ENCODE measurements around the gene PDIA6. TPM values are rescaled to one million over a fixed set of nuclear protein-coding genes. Genes with fewer than 3 reads are reported as not detected.

The PDIA6 gene
- total and polyA plus RNA-seq, 7 experiments from 2014 or later, result 24.3 to 173 (median 49.6) TPM

- Mint-ChIP-seq H3K4me3 (no peak overlapping the region), H3K9me3 (no peaks in the 10 kb centered on the region), H3K4me1 (peaks cover 0 to 26% (median 4%) of the 10 kb centered on the region in 7 donors), H3K36me3 (peaks cover 8 to 65% (median 34%) of the 10 kb centered on the region in 5 donors), H3K27ac (peak overlapping the region in 2 of 9 donors; percentile 28 to 74), H3K27me3 (no peaks in the 10 kb centered on the region)
- CTCF ChIA-PET, result no interaction called here
- Histone ChIP-seq H3K27ac (ENCODE audit: low read depth, low read length) (no peak overlapping the region), H3K9me3 (ENCODE audit: control insufficient read depth in 2 of 3, low read length in 3 of 3) (no peaks in the 10 kb centered on the region), H3K4me1 (ENCODE audit: control insufficient read depth in 2 of 2, insufficient read depth in 2 of 2, low read length in 2 of 2) (peaks cover 0 to 6% of the 10 kb centered on the region in 2 donors), H3K4me3 (ENCODE audit: low read length) (no peak overlapping the region), H3K27me3 (ENCODE audit: control insufficient read depth in 2 of 2, insufficient read depth in 2 of 2, low read length in 2 of 2) (no peaks in the 10 kb centered on the region), H3K36me3 (ENCODE audit: control insufficient read depth in 2 of 3, insufficient read depth in 3 of 3, low read length in 3 of 3) (peaks cover 16 to 76% (median 29%) of the 10 kb centered on the region in 3 experiments)
- no peak for DNase-seq
- ATAC-seq, result no peak
- intact Hi-C loops (cut with micrococcal nuclease), result no loop called here
- POLR2A ChIA-PET, result no interaction called here
Observed at GRCh38 chr2:10793816-10794215, 18.8 kb downstream of the PDIA6 start.

GRCh38 chr2:10792660-10793400 is 19.8 kb downstream of the PDIA6 start:
- peaks cover 0 to 24% (median 0%) of the 10 kb centered on the region in 7 donors for H3K4me1 Mint-ChIP-seq
- ChIA-PET CTCF (no interaction called here), POLR2A (interaction anchor here (1.1 kb wide), 1 partner anchor 20 kb away, joined by 3 read pairs; the partner anchor contains the start of gene PDIA6)
- DNase-seq (no peak), ATAC-seq (no peak)
- Histone ChIP-seq H3K27ac (ENCODE audit: low read depth, low read length) (no peak overlapping the region), H3K4me1 (ENCODE audit: control insufficient read depth in 2 of 2, insufficient read depth in 2 of 2, low read length in 2 of 2) (peaks cover 0 to 6% of the 10 kb centered on the region in 2 donors), H3K9me3 (ENCODE audit: control insufficient read depth in 2 of 3, low read length in 3 of 3) (no peaks in the 10 kb centered on the region), H3K4me3 (ENCODE audit: low read length) (no peak overlapping the region), H3K36me3 (ENCODE audit: control insufficient read depth in 2 of 3, insufficient read depth in 3 of 3, low read length in 3 of 3) (peaks cover 16 to 81% (median 29%) of the 10 kb centered on the region in 3 experiments), H3K27me3 (ENCODE audit: control insufficient read depth in 2 of 2, insufficient read depth in 2 of 2, low read length in 2 of 2) (no peaks in the 10 kb centered on the region)
- no peaks in the 10 kb centered on the region for H3K9me3 Mint-ChIP-seq
- H3K36me3 Mint-ChIP-seq, result peaks cover 8 to 72% (median 36%) of the 10 kb centered on the region in 5 donors
- H3K27me3 Mint-ChIP-seq, result no peaks in the 10 kb centered on the region
- no peak overlapping the region for H3K4me3 Mint-ChIP-seq
- intact Hi-C loops (cut with micrococcal nuclease), result no loop called here
- peak overlapping the region in 4 of 9 donors; percentile 5 to 58 (median 38) for H3K27ac Mint-ChIP-seq

- DNase-seq, result no peak
- H3K36me3 ChIP-seq (ENCODE audit: control insufficient read depth in 2 of 3, insufficient read depth in 3 of 3, low read length in 3 of 3), result peaks cover 14 to 80% (median 31%) of the 10 kb centered on the region in 3 experiments
- ATAC-seq, result no peak
- H3K27me3 ChIP-seq (ENCODE audit: control insufficient read depth in 2 of 2, insufficient read depth in 2 of 2, low read length in 2 of 2), result no peaks in the 10 kb centered on the region
- peaks cover 0 to 6% of the 10 kb centered on the region in 2 donors for H3K4me1 ChIP-seq (ENCODE audit: control insufficient read depth in 2 of 2, insufficient read depth in 2 of 2, low read length in 2 of 2)
- H3K27ac ChIP-seq (ENCODE audit: low read depth, low read length), result no peak overlapping the region
- no peak overlapping the region for H3K4me3 Mint-ChIP-seq
- no peaks in the 10 kb centered on the region for H3K27me3 Mint-ChIP-seq
- no peaks in the 10 kb centered on the region for H3K9me3 ChIP-seq (ENCODE audit: control insufficient read depth in 2 of 3, low read length in 3 of 3)
- H3K4me3 ChIP-seq (ENCODE audit: low read length), result no peak overlapping the region
- H3K4me1 Mint-ChIP-seq, result peaks cover 0 to 24% (median 0%) of the 10 kb centered on the region in 7 donors
- CTCF ChIA-PET, result interaction anchor here (0.6 kb wide), 1 partner anchor 659 kb away, joined by 3 read pairs; no protein-coding TSS in a partner anchor
- H3K27ac Mint-ChIP-seq, result peak overlapping the region in 4 of 9 donors; percentile 22 to 58 (median 42)
- POLR2A ChIA-PET, result interaction anchor here (1.1 kb wide), 1 partner anchor 21 kb away, joined by 3 read pairs; the partner anchor contains the start of gene PDIA6
- no peaks in the 10 kb centered on the region for H3K9me3 Mint-ChIP-seq
- peaks cover 11 to 72% (median 42%) of the 10 kb centered on the region in 5 donors for H3K36me3 Mint-ChIP-seq
- intact Hi-C loops (cut with micrococcal nuclease), result no loop called here
Observed at GRCh38 chr2:10792001-10792634, 20.5 kb downstream of the PDIA6 start.

GRCh38 chr2:10790228-10790973 is 22.2 kb downstream of the PDIA6 start:
- no peaks in the 10 kb centered on the region for H3K9me3 ChIP-seq (ENCODE audit: control insufficient read depth in 2 of 3, low read length in 3 of 3)
- H3K27ac ChIP-seq (ENCODE audit: low read depth, low read length), result no peak overlapping the region
- POLR2A ChIA-PET, result no interaction called here
- CTCF ChIA-PET, result no interaction called here
- DNase-seq (no peak), ATAC-seq (peak; percentile 76)
- H3K27me3 ChIP-seq (ENCODE audit: control insufficient read depth in 2 of 2, insufficient read depth in 2 of 2, low read length in 2 of 2), result no peaks in the 10 kb centered on the region
- Mint-ChIP-seq H3K27me3 (no peaks in the 10 kb centered on the region), H3K4me3 (peak overlapping the region in 1 of 10 donors; percentile 5), H3K4me1 (peaks cover 0 to 18% (median 0%) of the 10 kb centered on the region in 7 donors), H3K36me3 (peaks cover 11 to 70% (median 43%) of the 10 kb centered on the region in 5 donors), H3K9me3 (no peaks in the 10 kb centered on the region), H3K27ac (peak overlapping the region in 8 of 9 donors; percentile 2 to 53 (median 34))
- no peak overlapping the region for H3K4me3 ChIP-seq (ENCODE audit: low read length)
- intact Hi-C loops (cut with micrococcal nuclease), result no loop called here
- H3K36me3 ChIP-seq (ENCODE audit: control insufficient read depth in 2 of 3, insufficient read depth in 3 of 3, low read length in 3 of 3), result peaks cover 19 to 84% (median 32%) of the 10 kb centered on the region in 3 experiments
- peaks cover 0 to 6% of the 10 kb centered on the region in 2 donors for H3K4me1 ChIP-seq (ENCODE audit: control insufficient read depth in 2 of 2, insufficient read depth in 2 of 2, low read length in 2 of 2)

- Histone ChIP-seq H3K27ac (ENCODE audit: low read depth, low read length) (no peak overlapping the region), H3K4me1 (ENCODE audit: control insufficient read depth in 2 of 2, insufficient read depth in 2 of 2, low read length in 2 of 2) (peaks cover 0 to 6% of the 10 kb centered on the region in 2 donors), H3K4me3 (ENCODE audit: low read length) (no peak overlapping the region), H3K9me3 (ENCODE audit: control insufficient read depth in 2 of 3, low read length in 3 of 3) (no peaks in the 10 kb centered on the region), H3K36me3 (ENCODE audit: control insufficient read depth in 2 of 3, insufficient read depth in 3 of 3, low read length in 3 of 3) (peaks cover 28 to 89% (median 29%) of the 10 kb centered on the region in 3 experiments), H3K27me3 (ENCODE audit: control insufficient read depth in 2 of 2, insufficient read depth in 2 of 2, low read length in 2 of 2) (no peaks in the 10 kb centered on the region)
- H3K27me3 Mint-ChIP-seq, result no peaks in the 10 kb centered on the region
- H3K27ac Mint-ChIP-seq, result peak overlapping the region in 1 of 9 donors; percentile 70
- H3K36me3 Mint-ChIP-seq, result peaks cover 14 to 76% (median 43%) of the 10 kb centered on the region in 5 donors
- H3K4me1 Mint-ChIP-seq, result peaks cover 0 to 18% (median 0%) of the 10 kb centered on the region in 7 donors
- ChIA-PET CTCF (interaction anchor here (1.0 kb wide), 1 partner anchor 23 kb away, joined by 6 read pairs; the partner anchor contains the start of gene PDIA6), POLR2A (no interaction called here)
- no peak overlapping the region for H3K4me3 Mint-ChIP-seq
- H3K9me3 Mint-ChIP-seq, result no peaks in the 10 kb centered on the region
- DNase-seq (no peak), ATAC-seq (no peak)
- intact Hi-C loops (cut with micrococcal nuclease), result no loop called here
Observed at GRCh38 chr2:10788855-10789254, 23.7 kb downstream of the PDIA6 start.

Data from naive thymus-derived CD4-positive, alpha-beta T cell (primary cell).